ENCODE data around the gene GYG2.
"Not testable (repeated sequence)": the region's sequence is repeated elsewhere in the genome, so short reads cannot be mapped to it uniquely, and the experiment has no call there.

The GYG2 gene

GRCh38 chrX:2801223-2801622, 27.5 kb upstream of the GYG2 start:
- Histone ChIP-seq H3K4me2 (ENCODE audit: low read depth, low read length, poor library complexity, severe bottlenecking) (no peak overlapping the region), H3K79me2 (ENCODE audit: insufficient read depth, low read length) (no peaks in the 10 kb centered on the region), H3K27me3 (ENCODE audit: low read length) (no peaks in the 10 kb centered on the region), H3K9me2 (replicated peaks; ENCODE audit: insufficient read depth, low read length) (no peaks in the 10 kb centered on the region), H3K4me3 (ENCODE audit: insufficient read depth, low read length, poor library complexity, severe bottlenecking) (no peak overlapping the region), H3K9ac (ENCODE audit: low read length) (no peak overlapping the region), H3K27ac (ENCODE audit: low read depth, low read length) (no peak overlapping the region), H3F3A (ENCODE audit: insufficient read depth) (no peaks in the 10 kb centered on the region), H3K9me3 (ENCODE audit: insufficient read depth, low read length) (no peaks in the 10 kb centered on the region), H4K20me1 (ENCODE audit: low read depth, low read length) (no peaks in the 10 kb centered on the region), H3K36me3 (ENCODE audit: low read length) (no peaks in the 10 kb centered on the region), H2AFZ (ENCODE audit: low read depth, low read length, severe bottlenecking) (no peak overlapping the region)
- TF ChIP-seq CTCF (IDR thresholded peaks at IDR 0.05; ENCODE audit: insufficient read depth, low read length, poor library complexity, severe bottlenecking) (no peak), EZH2phosphoT487 (conservative IDR thresholded peaks at IDR 0.05; ENCODE audit: low read length) (no peak)

GRCh38 chrX:2802376-2803090, 26.2 kb upstream of the GYG2 start:
- not testable (repeated sequence) for H2AFZ ChIP-seq (ENCODE audit: low read depth, low read length, severe bottlenecking); H3K9ac ChIP-seq (ENCODE audit: low read length); H3K36me3 ChIP-seq (ENCODE audit: low read length); H3K4me2 ChIP-seq (ENCODE audit: low read depth, low read length, poor library complexity, severe bottlenecking); H4K20me1 ChIP-seq (ENCODE audit: low read depth, low read length); H3K27me3 ChIP-seq (ENCODE audit: low read length); H3F3A ChIP-seq (ENCODE audit: insufficient read depth); H3K27ac ChIP-seq (ENCODE audit: low read depth, low read length); H3K4me3 ChIP-seq (ENCODE audit: insufficient read depth, low read length, poor library complexity, severe bottlenecking); H3K9me2 ChIP-seq (replicated peaks; ENCODE audit: insufficient read depth, low read length); H3K9me3 ChIP-seq (ENCODE audit: insufficient read depth, low read length); H3K79me2 ChIP-seq (ENCODE audit: insufficient read depth, low read length)

- H3K36me3 ChIP-seq (ENCODE audit: low read length); H3F3A ChIP-seq (ENCODE audit: insufficient read depth); H3K4me3 ChIP-seq (ENCODE audit: insufficient read depth, low read length, poor library complexity, severe bottlenecking); H3K4me2 ChIP-seq (ENCODE audit: low read depth, low read length, poor library complexity, severe bottlenecking); H3K27ac ChIP-seq (ENCODE audit: low read depth, low read length); H2AFZ ChIP-seq (ENCODE audit: low read depth, low read length, severe bottlenecking); H3K79me2 ChIP-seq (ENCODE audit: insufficient read depth, low read length); H3K27me3 ChIP-seq (ENCODE audit: low read length); H3K9ac ChIP-seq (ENCODE audit: low read length); H3K9me3 ChIP-seq (ENCODE audit: insufficient read depth, low read length); H3K9me2 ChIP-seq (replicated peaks; ENCODE audit: insufficient read depth, low read length); H4K20me1 ChIP-seq (ENCODE audit: low read depth, low read length): not testable (repeated sequence)
Observed at GRCh38 chrX:2803486-2803885, 25.2 kb upstream of the GYG2 start.

- H3K4me3 ChIP-seq (ENCODE audit: insufficient read depth, low read length, poor library complexity, severe bottlenecking); H3K9me2 ChIP-seq (replicated peaks; ENCODE audit: insufficient read depth, low read length); H3K79me2 ChIP-seq (ENCODE audit: insufficient read depth, low read length); H3K27me3 ChIP-seq (ENCODE audit: low read length); H3K9ac ChIP-seq (ENCODE audit: low read length); H2AFZ ChIP-seq (ENCODE audit: low read depth, low read length, severe bottlenecking); H3K4me2 ChIP-seq (ENCODE audit: low read depth, low read length, poor library complexity, severe bottlenecking); H3K36me3 ChIP-seq (ENCODE audit: low read length); H3F3A ChIP-seq (ENCODE audit: insufficient read depth); H3K9me3 ChIP-seq (ENCODE audit: insufficient read depth, low read length); H4K20me1 ChIP-seq (ENCODE audit: low read depth, low read length); H3K27ac ChIP-seq (ENCODE audit: low read depth, low read length): not testable (repeated sequence)
Observed at GRCh38 chrX:2804106-2804843, 24.5 kb upstream of the GYG2 start.

GRCh38 chrX:2804858-2805257, 23.9 kb upstream of the GYG2 start:
- not testable (repeated sequence) for H3K9ac ChIP-seq (ENCODE audit: low read length); H3K4me2 ChIP-seq (ENCODE audit: low read depth, low read length, poor library complexity, severe bottlenecking); H3K27me3 ChIP-seq (ENCODE audit: low read length); H3K36me3 ChIP-seq (ENCODE audit: low read length); H3K79me2 ChIP-seq (ENCODE audit: insufficient read depth, low read length); H2AFZ ChIP-seq (ENCODE audit: low read depth, low read length, severe bottlenecking); H3K9me2 ChIP-seq (replicated peaks; ENCODE audit: insufficient read depth, low read length); H3K9me3 ChIP-seq (ENCODE audit: insufficient read depth, low read length); H4K20me1 ChIP-seq (ENCODE audit: low read depth, low read length); H3K27ac ChIP-seq (ENCODE audit: low read depth, low read length); H3K4me3 ChIP-seq (ENCODE audit: insufficient read depth, low read length, poor library complexity, severe bottlenecking); H3F3A ChIP-seq (ENCODE audit: insufficient read depth)

Measured in SU-DHL-6 (cell line).